ENCODE data around the gene NOP53. TPM values are rescaled to one million over a fixed set of nuclear protein-coding genes. Genes with fewer than 3 reads are reported as not detected.

The NOP53 gene
- total RNA-seq = 58.2 and 70.0 TPM in 2 replicates

DNA sequence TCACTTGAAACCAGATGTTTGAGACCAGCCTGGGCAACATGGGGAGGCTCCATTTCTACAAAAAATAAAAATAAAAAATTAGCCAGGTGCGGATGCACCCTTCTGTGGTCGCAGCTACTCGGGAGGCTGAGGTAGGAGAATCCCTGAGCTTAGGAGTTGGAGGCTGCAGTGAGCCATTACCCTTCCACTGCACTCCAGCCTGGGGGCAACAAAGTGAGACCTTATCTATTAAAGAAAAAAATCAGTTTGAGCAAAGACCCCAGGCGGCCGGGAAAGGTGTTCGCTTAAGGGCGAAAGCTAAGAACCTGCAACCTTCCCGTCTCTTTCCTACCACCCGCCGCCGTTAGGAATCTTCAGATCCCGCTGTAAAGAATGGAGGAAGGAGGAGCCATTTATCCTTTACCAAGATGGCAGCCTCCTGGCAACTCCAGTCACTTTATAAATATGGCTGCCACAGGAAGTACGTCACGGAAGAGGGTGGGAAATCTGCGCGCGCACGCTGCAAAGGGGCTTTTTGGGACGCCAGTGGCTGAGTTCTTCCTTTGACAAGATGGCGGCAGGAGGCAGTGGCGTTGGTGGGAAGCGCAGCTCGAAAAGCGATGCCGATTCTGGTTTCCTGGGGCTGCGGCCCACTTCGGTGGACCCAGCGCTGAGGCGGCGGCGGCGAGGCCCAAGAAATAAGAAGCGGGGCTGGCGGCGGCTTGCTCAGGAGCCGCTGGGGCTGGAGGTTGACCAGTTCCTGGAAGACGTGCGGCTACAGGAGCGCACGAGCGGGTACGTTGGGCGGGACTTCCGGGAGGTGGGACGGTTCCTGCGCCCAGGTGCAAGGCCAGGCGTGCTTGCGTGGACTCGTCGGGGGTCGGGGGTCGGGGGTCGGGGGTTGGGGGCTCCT is at the start of gene NOP53:
Gene NOP53 (plus strand): TSS at position 537 of the 892 bp plus-strand sequence. CDS start 14 bp downstream, at position 551.

DNA sequence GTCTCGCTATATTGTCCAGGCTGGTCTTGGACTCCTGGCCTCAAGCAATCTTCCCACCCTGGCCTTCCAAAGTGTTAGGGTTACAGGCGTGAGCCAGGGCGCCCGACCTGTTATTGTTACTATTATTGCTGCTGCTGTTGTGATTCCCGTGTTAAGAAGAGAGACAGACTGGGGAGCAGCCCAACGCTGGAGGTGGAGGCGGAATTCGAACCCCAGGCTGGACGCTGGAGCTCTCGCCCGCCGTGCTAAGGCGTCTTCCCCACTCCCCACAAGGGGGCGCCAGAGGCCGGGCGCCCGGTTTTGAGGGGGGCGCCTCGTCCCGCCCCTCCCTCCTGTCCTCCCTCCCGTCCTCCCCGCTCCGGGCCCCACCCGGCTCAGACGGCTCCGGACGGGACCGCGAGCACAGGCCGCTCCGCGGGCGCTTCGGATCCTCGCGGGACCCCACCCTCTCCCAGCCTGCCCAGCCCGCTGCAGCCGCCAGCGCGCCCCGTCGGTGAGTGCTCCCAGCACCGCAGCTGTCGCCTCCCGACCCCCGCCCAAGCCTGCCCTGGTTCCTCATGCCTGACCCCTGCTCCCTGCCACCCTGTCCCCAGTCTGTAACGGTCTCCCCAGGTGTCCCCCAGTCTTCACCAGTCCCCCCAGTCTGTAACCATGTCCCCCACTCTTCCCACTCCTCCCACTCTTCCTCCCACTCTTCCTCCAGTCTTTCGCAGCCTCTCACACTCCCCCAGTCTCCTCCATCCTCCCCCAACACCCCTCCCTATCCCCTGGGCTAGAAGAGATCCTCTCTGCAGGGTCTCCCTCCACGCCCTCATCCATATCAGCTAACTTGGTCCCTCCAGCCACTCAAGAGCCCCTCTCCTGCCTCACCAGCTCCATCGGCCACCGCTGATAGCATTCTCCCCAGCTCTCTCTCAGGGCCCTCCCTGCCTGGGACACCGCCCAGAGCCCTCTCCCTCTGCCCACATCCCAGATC is 32.0 kb upstream of the NOP53 start, which contains the start of gene EHD2:
Gene EHD2 (plus strand): TSS at position 377 of the 976 bp plus-strand sequence. CDS start 3,191 bp downstream, outside the sequence.

DNA sequence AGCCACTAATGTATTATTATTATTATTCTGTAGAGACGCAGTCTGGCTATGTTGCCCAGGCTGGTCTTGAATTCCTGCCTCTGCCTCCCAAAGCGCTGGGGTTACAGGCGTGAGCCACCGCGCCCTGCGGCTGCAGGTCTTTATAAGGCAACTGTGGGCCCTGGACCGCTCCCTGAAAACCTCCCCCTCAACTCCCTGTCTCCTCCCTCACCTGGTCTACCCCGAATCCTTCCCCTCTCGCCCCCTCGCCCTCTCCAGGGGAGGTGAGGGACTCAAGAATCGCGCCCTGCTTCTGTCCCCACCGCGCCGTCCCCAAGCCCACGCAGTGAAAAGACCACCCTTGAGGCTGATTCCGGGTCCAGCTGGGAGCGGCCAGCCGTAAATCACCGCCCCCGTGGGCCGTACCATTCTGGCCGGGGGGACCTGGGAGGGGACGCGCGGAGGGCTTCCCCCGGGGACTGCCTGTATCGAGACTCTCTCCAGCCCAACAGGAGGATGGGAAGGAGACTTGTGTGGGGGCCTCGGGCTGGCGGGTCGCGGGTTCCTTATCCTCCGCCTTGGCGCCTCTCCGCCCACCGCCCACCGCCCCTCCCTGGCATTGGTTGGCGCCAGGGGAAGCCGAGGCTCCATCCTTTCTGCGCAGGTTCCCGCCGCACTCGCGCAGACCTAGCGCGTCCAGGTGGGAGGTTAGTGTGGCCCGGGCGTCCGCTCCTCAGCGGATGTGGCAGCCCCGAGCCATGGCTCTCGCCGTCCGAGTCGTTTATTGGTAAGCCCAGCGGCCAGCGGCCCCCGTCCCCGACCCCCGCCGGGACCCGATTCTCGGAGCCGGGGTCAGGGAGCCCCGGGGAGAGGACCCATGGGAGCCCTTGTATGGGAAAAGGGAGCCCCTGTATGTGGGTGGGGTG is 33.0 kb downstream of the NOP53 start, which contains the start of gene SELENOW:
Gene SELENOW (plus strand): TSS at position 655 of the 905 bp plus-strand sequence. CDS start 83 bp downstream, at position 738.

DNA sequence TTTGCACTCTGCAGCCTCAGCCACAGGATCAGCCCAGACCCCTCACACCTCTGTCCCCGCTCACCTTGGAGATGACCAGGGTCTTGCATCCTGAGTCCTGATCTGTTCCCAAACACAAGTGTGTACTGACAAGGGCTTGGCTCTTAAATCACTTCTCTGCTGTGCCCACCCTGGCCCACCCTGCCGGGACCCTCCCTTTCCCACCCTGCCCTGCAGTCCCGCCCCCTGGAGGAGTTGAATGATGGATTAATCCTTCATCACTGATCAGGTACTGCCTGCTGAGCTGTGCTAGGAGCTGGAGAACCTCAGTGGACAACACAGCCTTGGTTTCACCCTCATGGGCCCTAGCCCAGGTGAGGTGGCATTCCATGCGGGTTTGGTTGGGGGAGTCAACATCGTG is 59.1 kb downstream of the NOP53 start, which contains the start of gene TPRX1:
Gene TPRX1 (minus strand): TSS at position 101 of the 400 bp plus-strand sequence. CDS start 12 bp downstream, at position 89.

Other genes starting within 250 kb of the NOP53 start
- 50.0 and 54.6 TPM in 2 replicates for gene NAPA, start 230.5 kb upstream of the NOP53 start, total RNA-seq
- gene ZNF541, start 172.4 kb upstream of the NOP53 start, total RNA-seq = 0.28 TPM in 2 replicates
- 3.0 and 3.8 TPM in 2 replicates for gene BICRA, start 136.4 kb upstream of the NOP53 start, total RNA-seq
- gene EHD2, start 32.1 kb upstream of the NOP53 start, total RNA-seq = 119 and 133 TPM in 2 replicates
- gene SELENOW, start 33.2 kb downstream of the NOP53 start, total RNA-seq = 147 and 172 TPM in 2 replicates
- not detected in 2 replicates for gene TPRX1, start 59.0 kb downstream of the NOP53 start, total RNA-seq
- not detected in 2 replicates for gene CRX, start 76.4 kb downstream of the NOP53 start, total RNA-seq
- not detected in 2 replicates for gene TPRX2, start 113.7 kb downstream of the NOP53 start, total RNA-seq
- 0.09 TPM in 1 of 2 replicates, not detected in the other for gene SULT2A1, start 140.8 kb downstream of the NOP53 start, total RNA-seq
- gene BSPH1, start 246.6 kb downstream of the NOP53 start, total RNA-seq = not detected in 2 replicates
- gene ELSPBP1, start 249.1 kb downstream of the NOP53 start, total RNA-seq = not detected in 2 replicates